ENCODE results near the gene PYY.
"Not testable (repeated sequence)": the region's sequence is repeated elsewhere in the genome, so short reads cannot be mapped to it uniquely, and the experiment has no call there.

Gene PYY

GRCh38 chr17:43953746-43954145 is at the start of gene PYY:
Gene PYY (minus strand): TSS chr17:43953940. CDS start chr17:43953483, 457 bp downstream.
- H3K27ac ChIP-seq: no peak within 1 kb of the TSS
- TF ChIP-seq ZFX (IDR thresholded peaks at IDR 0.05) (no peak), CTCF (conservative IDR thresholded peaks at IDR 0.05) (no peak)

GRCh38 chr17:44002141-44002848 is 48.6 kb upstream of the PYY start:
- no peak overlapping the region for H3K27ac ChIP-seq
- TF ChIP-seq CTCF (conservative IDR thresholded peaks at IDR 0.05): no peak
- TF ChIP-seq ZFX (IDR thresholded peaks at IDR 0.05): no peak

- TF ChIP-seq ZFX (IDR thresholded peaks at IDR 0.05) (no peak), CTCF (conservative IDR thresholded peaks at IDR 0.05) (no peak)
- H3K27ac ChIP-seq: no peak overlapping the region
Measured at GRCh38 chr17:44001461-44001920, 47.8 kb upstream of the PYY start.

GRCh38 chr17:44000871-44001460 is 47.2 kb upstream of the PYY start:
- H3K27ac ChIP-seq: no peak overlapping the region
- TF ChIP-seq ZFX (IDR thresholded peaks at IDR 0.05): no peak
- no peak for TF ChIP-seq CTCF (conservative IDR thresholded peaks at IDR 0.05)

- TF ChIP-seq ZFX (IDR thresholded peaks at IDR 0.05) (no peak), CTCF (conservative IDR thresholded peaks at IDR 0.05) (no peak)
- H3K27ac ChIP-seq: no peak overlapping the region
Measured at GRCh38 chr17:44000141-44000860, 46.6 kb upstream of the PYY start.

GRCh38 chr17:43999024-43999423 is 45.3 kb upstream of the PYY start:
- no peak overlapping the region for H3K27ac ChIP-seq
- no peak for TF ChIP-seq CTCF (conservative IDR thresholded peaks at IDR 0.05)
- TF ChIP-seq ZFX (IDR thresholded peaks at IDR 0.05): no peak

- no peak overlapping the region for H3K27ac ChIP-seq
- TF ChIP-seq ZFX (IDR thresholded peaks at IDR 0.05) (no peak), CTCF (conservative IDR thresholded peaks at IDR 0.05) (no peak)
Measured at GRCh38 chr17:43998552-43998951, 44.8 kb upstream of the PYY start.

- not testable (repeated sequence) for H3K27ac ChIP-seq
Measured at GRCh38 chr17:43997180-43997579, 43.4 kb upstream of the PYY start.
